ENCODE data around the gene WWOX.

DNA sequence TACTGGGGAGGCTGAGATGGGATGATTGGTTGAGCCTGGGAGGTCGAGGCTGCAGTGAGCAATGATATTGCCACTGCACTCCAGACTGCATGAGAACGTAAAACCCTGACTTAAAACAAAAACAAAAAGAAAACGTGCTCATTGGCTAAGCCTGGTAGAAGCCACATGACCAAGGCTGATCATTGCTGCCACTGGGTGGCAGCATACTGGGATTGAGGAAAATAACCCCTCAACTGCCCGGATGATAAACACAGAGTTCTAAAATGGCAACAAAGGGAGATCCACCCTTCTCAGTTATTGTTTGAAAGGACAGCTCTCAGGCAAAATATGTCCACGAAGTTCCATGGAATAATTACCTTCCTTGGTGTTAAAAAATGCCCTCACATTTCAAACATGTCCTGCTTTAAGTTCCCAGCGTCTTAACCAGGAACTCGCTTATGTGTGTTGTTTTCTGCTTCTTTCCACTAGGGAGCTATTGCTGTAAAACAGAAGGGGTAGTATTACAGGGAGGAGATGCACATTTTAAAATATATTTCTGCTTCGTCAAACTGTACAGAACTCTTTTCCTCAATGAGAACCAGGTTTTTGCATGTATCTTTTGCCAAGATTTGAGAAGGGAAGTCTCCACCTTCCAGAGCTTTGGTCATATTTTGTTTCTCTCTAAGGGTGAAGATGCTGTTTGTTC, 825.8 kb downstream of the WWOX start:
- TF ChIP-seq POLR2A (IDR thresholded peaks at IDR 0.05; ENCODE audit: low read length) (no peak), GATA1 (IDR thresholded peaks at IDR 0.05; ENCODE audit: low read depth, low read length) (no peak)
